Mesendoderm (in vitro differentiated cells): ENCODE measurements around the gene IST1.

Experiments
- DNase-seq: peaks from one replicate; pipeline ENCODE4 v3.0.0; 2013
- H2AK5ac ChIP-seq: 2 replicates; pipeline ENCODE4 v1.6.1; 2013; ENCODE audit warnings: low read length, inconsistent platforms
- H2BK120ac ChIP-seq: 2 replicates; pipeline ENCODE4 v1.6.1; 2013; ENCODE audit warnings: low read depth, mild to moderate bottlenecking, low read length, moderate library complexity, mixed read lengths
- H2BK15ac ChIP-seq: replicated peaks from 2 replicates; pipeline ENCODE4 v1.6.1; 2013; ENCODE audit warnings: low read depth, mild to moderate bottlenecking, moderate library complexity
- H2BK5ac ChIP-seq: 2 replicates; pipeline ENCODE4 v1.6.1; 2013; ENCODE audit warnings: low read length, inconsistent platforms
- H3K18ac ChIP-seq: 2 replicates; pipeline ENCODE4 v1.6.1; 2013; ENCODE audit warnings: mild to moderate bottlenecking, low read length, mixed read lengths
- H3K23ac ChIP-seq: one replicate; pipeline ENCODE4 v1.6.1; 2013; ENCODE audit warnings: low read length
- H3K27ac ChIP-seq: 2 replicates; pipeline ENCODE4 v1.5.1; 2013; ENCODE audit warnings: low read depth, mild to moderate bottlenecking, inconsistent platforms, low read length, moderate library complexity
- H3K27me3 ChIP-seq: 2 replicates; pipeline ENCODE4 v1.6.1; 2013; ENCODE audit warnings: low read length, control low read depth, mild to moderate bottlenecking, inconsistent platforms; ENCODE audit not compliant: insufficient read depth, poor library complexity
- H3K36me3 ChIP-seq: 2 replicates; pipeline ENCODE4 v1.6.1; 2013; ENCODE audit warnings: low read length, inconsistent platforms; ENCODE audit not compliant: control insufficient read depth, insufficient read depth
- H3K4ac ChIP-seq: one replicate; pipeline ENCODE4 v1.6.1; 2013; ENCODE audit warnings: low read depth, mild to moderate bottlenecking, low read length, moderate library complexity
- H3K4me1 ChIP-seq: 2 replicates; pipeline ENCODE4 v1.6.1; 2013; ENCODE audit warnings: low read depth, low read length, inconsistent platforms; ENCODE audit not compliant: control insufficient read depth
- H3K4me2 ChIP-seq: 2 replicates; pipeline ENCODE4 v1.6.1; 2013; ENCODE audit warnings: low read length
- H3K4me3 ChIP-seq: 2 replicates; pipeline ENCODE4 v1.5.1; 2013; ENCODE audit warnings: mild to moderate bottlenecking, low read length
- H3K56ac ChIP-seq: one replicate; pipeline ENCODE4 v1.6.1; 2013; ENCODE audit warnings: low read length
- H3K79me1 ChIP-seq: 2 replicates; pipeline ENCODE4 v1.6.1; 2013; ENCODE audit warnings: low read length, inconsistent platforms
- H3K79me2 ChIP-seq: 2 replicates; pipeline ENCODE4 v1.6.1; 2013; ENCODE audit warnings: mild to moderate bottlenecking, low read length; ENCODE audit not compliant: control insufficient read depth, insufficient read depth
- H3K9ac ChIP-seq: 2 replicates; pipeline ENCODE4 v1.6.1; 2013; ENCODE audit warnings: low read length, inconsistent platforms
- H4K5ac ChIP-seq: one replicate; pipeline ENCODE4 v1.6.1; 2013; ENCODE audit warnings: low read length
- H4K8ac ChIP-seq: one replicate; pipeline ENCODE4 v1.6.1; 2013; ENCODE audit warnings: low read depth, mild to moderate bottlenecking, control low read depth, low read length, moderate library complexity
- WGBS: extraction: QIAGEN DNeasy Blood & Tissue Kit; methylation state at CpG from one replicate; pipeline ENCODE4 v1.1.7; 2013; ENCODE audit warnings: low lambda C conversion rate, missing lambda C conversion rate; ENCODE audit not compliant: insufficient coverage; ENCODE audit errors: extremely low coverage; 5-methylcytosine and 5-hydroxymethylcytosine counted together

The IST1 gene

DNA sequence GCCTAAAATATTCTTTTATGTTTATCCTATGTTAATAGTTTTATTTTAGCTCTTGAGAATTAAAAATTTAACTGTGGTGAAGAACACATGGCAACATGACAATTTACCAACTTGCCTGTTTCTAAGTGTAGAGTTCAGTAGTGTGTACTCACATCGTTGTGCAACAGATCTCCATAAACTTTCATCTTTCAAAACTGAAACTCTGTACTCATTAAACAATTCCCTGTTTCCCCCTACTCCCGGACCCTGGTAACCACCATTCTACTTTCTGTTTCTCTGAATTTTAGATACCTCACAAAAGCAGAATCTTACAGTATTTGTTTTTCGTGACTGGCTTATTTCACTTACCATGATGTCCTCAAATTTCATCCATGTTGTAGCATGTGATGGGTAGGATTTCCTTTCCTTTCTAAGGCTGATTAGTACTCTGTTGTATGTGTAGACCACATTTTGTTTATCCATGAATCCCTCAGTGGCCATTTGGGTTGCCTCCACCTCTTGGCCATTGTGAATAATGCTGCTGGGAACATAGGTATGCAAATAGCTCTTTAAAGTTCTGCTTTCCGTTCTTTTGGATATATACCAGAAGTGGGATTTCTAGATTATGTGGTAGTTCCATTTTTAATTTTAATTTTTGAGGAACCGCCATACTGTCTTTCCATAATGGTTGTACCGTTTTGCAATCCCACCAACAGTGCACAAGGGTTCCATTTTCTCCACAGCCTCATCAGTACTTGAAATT, 17.4 kb downstream of the IST1 start:
- Histone ChIP-seq H3K79me1 (peaks cover 12% of the 10 kb centered on the region), H3K18ac (no peak overlapping the region), H3K4me2 (no peak overlapping the region), H4K8ac (no peak overlapping the region), H3K36me3 (peaks cover 3% of the 10 kb centered on the region), H3K27ac (no peak overlapping the region), H2BK120ac (no peak overlapping the region), H3K4me1 (no peaks in the 10 kb centered on the region), H3K9ac (no peak overlapping the region), H3K4me3 (no peak overlapping the region), H3K27me3 (no peaks in the 10 kb centered on the region), H2BK5ac (no peak overlapping the region), H3K79me2 (peaks cover 84% of the 10 kb centered on the region), H2BK15ac (no peak overlapping the region), H3K4ac (no peak overlapping the region), H3K56ac (no peak overlapping the region), H3K23ac (no peak overlapping the region), H2AK5ac (no peak overlapping the region), H4K5ac (no peak overlapping the region)
- WGBS, result no CpG with 5 or more reads among the region's 6 CpGs
- no peak for DNase-seq

DNA sequence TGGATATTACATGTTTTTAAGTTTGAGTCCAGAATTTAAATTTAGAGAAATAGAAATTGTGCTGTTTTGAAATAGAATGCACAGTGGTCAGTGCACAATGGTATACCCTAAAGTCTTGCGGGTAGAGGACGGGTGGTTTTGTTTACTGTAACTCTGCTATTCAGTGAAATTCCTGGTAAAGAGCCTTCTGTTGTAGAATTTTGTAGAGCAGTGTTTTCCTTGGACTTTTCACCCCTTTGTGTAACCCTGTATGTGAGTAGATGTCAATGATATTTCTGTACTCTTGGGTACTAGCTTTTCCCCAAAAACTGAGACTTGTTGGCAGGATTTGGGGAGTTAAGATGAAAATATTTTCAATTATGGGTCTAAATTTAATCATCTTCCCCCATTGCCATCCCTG, 19.5 kb downstream of the IST1 start:
- Histone ChIP-seq H4K5ac (no peak overlapping the region), H2AK5ac (no peak overlapping the region), H3K23ac (no peak overlapping the region), H3K36me3 (peaks cover 6% of the 10 kb centered on the region), H3K9ac (no peak overlapping the region), H3K4ac (no peak overlapping the region), H3K56ac (no peak overlapping the region), H3K79me2 (peaks cover 76% of the 10 kb centered on the region), H3K27me3 (no peaks in the 10 kb centered on the region), H3K18ac (no peak overlapping the region), H3K4me1 (no peaks in the 10 kb centered on the region), H3K27ac (no peak overlapping the region), H3K4me2 (no peak overlapping the region), H3K79me1 (peaks cover 25% of the 10 kb centered on the region), H2BK15ac (no peak overlapping the region), H2BK5ac (no peak overlapping the region), H3K4me3 (no peak overlapping the region), H2BK120ac (no peak overlapping the region), H4K8ac (no peak overlapping the region)
- WGBS, result no CpG with 5 or more reads among the region's 2 CpGs
- DNase-seq, result no peak

DNA sequence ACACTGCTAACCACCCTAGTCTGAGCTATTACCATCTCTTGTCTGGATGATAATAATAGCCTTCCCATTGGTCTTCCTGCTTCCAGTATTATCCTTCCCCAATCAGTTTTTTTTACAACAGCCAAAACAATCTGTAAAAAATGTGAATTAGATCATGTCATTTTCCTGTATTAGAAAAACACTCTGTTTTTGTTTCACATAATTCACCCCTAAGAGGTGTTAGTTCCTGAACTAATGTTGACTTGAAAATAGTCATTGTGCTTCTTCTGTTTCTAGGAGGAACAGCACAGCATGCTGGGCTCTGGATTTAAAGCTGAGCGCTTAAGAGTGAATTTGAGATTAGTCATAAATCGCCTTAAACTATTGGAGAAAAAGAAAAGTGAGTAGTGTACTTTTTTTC, 20.0 kb downstream of the IST1 start:
- H3K27me3 ChIP-seq, result no peaks in the 10 kb centered on the region
- H3K4ac ChIP-seq, result no peak overlapping the region
- no peak for DNase-seq
- no peak overlapping the region for H4K8ac ChIP-seq
- H3K56ac ChIP-seq, result no peak overlapping the region
- no peak overlapping the region for H3K9ac ChIP-seq
- no peaks in the 10 kb centered on the region for H3K4me1 ChIP-seq
- H2BK5ac ChIP-seq, result no peak overlapping the region
- no peak overlapping the region for H2BK120ac ChIP-seq
- H3K79me2 ChIP-seq, result peaks cover 73% of the 10 kb centered on the region
- H3K23ac ChIP-seq, result no peak overlapping the region
- H3K36me3 ChIP-seq, result peaks cover 6% of the 10 kb centered on the region
- no peak overlapping the region for H3K27ac ChIP-seq
- H3K79me1 ChIP-seq, result peaks cover 23% of the 10 kb centered on the region
- H3K18ac ChIP-seq, result no peak overlapping the region
- no CpG with 5 or more reads among the region's 2 CpGs for WGBS
- H4K5ac ChIP-seq, result no peak overlapping the region
- H3K4me2 ChIP-seq, result no peak overlapping the region
- no peak overlapping the region for H2BK15ac ChIP-seq
- H3K4me3 ChIP-seq, result no peak overlapping the region
- H2AK5ac ChIP-seq, result no peak overlapping the region

DNA sequence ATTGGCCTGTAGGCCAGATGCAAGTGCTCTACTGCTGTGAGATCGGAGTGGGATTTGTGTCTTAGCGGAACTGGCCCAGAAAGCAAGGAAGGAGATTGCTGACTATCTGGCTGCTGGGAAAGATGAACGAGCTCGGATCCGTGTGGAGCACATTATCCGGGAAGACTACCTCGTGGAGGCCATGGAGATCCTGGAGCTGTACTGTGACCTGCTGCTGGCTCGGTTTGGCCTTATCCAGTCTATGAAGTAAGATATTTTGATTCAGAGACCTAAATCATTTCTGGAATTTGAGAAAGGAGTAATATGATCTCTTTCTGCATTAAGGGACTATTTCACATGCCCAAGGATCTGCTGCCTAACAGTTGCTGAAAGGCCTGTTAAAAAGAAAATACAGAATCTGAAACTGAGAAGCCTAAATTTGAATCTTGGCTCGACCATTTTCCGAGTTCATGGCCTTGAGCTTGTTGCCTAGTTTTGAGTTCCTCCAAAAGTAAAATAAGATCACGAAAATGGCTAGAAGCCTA, 21.1 kb downstream of the IST1 start:
- Histone ChIP-seq H4K5ac (no peak overlapping the region), H3K79me2 (peaks cover 66% of the 10 kb centered on the region), H2BK15ac (no peak overlapping the region), H3K23ac (no peak overlapping the region), H4K8ac (no peak overlapping the region), H3K4ac (no peak overlapping the region), H3K18ac (no peak overlapping the region), H3K9ac (no peak overlapping the region), H3K4me1 (no peaks in the 10 kb centered on the region), H2AK5ac (no peak overlapping the region), H3K27ac (no peak overlapping the region), H3K27me3 (no peaks in the 10 kb centered on the region), H2BK5ac (no peak overlapping the region), H2BK120ac (no peak overlapping the region), H3K4me2 (no peak overlapping the region), H3K56ac (no peak overlapping the region), H3K36me3 (peaks cover 11% of the 10 kb centered on the region), H3K79me1 (peaks cover 28% of the 10 kb centered on the region), H3K4me3 (no peak overlapping the region)
- WGBS, result no CpG with 5 or more reads among the region's 11 CpGs
- no peak for DNase-seq

GRCh38 chr16:71917900-71918299, 22.6 kb downstream of the IST1 start:
- Histone ChIP-seq H2BK5ac (no peak overlapping the region), H2AK5ac (no peak overlapping the region), H3K4me2 (no peak overlapping the region), H4K5ac (no peak overlapping the region), H3K79me2 (peaks cover 55% of the 10 kb centered on the region), H2BK15ac (no peak overlapping the region), H3K79me1 (peaks cover 28% of the 10 kb centered on the region), H4K8ac (no peak overlapping the region), H3K18ac (no peak overlapping the region), H3K36me3 (peaks cover 14% of the 10 kb centered on the region), H3K4me3 (no peak overlapping the region), H3K27ac (no peak overlapping the region), H3K27me3 (no peaks in the 10 kb centered on the region), H2BK120ac (no peak overlapping the region), H3K23ac (no peak overlapping the region), H3K56ac (no peak overlapping the region), H3K4me1 (no peaks in the 10 kb centered on the region), H3K4ac (no peak overlapping the region), H3K9ac (no peak overlapping the region)
- DNase-seq, result no peak
- no CpG with 5 or more reads among the region's 6 CpGs for WGBS

- no peak overlapping the region for H2AK5ac ChIP-seq
These were observed 23.7 kb downstream of the IST1 start for GRCh38 chr16:71919035-71919434.

More at GRCh38 chr16:71919035-71919434, 23.7 kb downstream of the IST1 start:
- H3K4me1 ChIP-seq, result no peaks in the 10 kb centered on the region
- no peak overlapping the region for H2BK120ac ChIP-seq
- no CpG with 5 or more reads among the region's 3 CpGs for WGBS
- no peak overlapping the region for H2BK5ac ChIP-seq
- H3K18ac ChIP-seq, result no peak overlapping the region
- no peak overlapping the region for H3K9ac ChIP-seq
- no peak overlapping the region for H4K8ac ChIP-seq
- H3K27ac ChIP-seq, result no peak overlapping the region
- peaks cover 18% of the 10 kb centered on the region for H3K36me3 ChIP-seq
- no peak overlapping the region for H2BK15ac ChIP-seq
- H3K79me1 ChIP-seq, result peaks cover 28% of the 10 kb centered on the region
- no peak overlapping the region for H3K4ac ChIP-seq
- no peaks in the 10 kb centered on the region for H3K27me3 ChIP-seq
- DNase-seq, result no peak
- peaks cover 45% of the 10 kb centered on the region for H3K79me2 ChIP-seq
- H3K4me3 ChIP-seq, result no peak overlapping the region
- H3K23ac ChIP-seq, result no peak overlapping the region
- no peak overlapping the region for H4K5ac ChIP-seq
- H3K56ac ChIP-seq, result no peak overlapping the region
- no peak overlapping the region for H3K4me2 ChIP-seq
